NT2/D1 (cell line): Measurements from ENCODE around the gene EIF2AK2.

Experiments used
- SUZ12 ChIP-seq: IDR thresholded peaks from 2 replicates; pipeline ENCODE4 v1.6.1; 2011; ENCODE audit not compliant: insufficient read length, insufficient read depth; ENCODE audit errors: extremely low read depth
- ZNF274 ChIP-seq: IDR thresholded peaks from 2 replicates; pipeline ENCODE4 v1.6.1; 2011; ENCODE audit warnings: mild to moderate bottlenecking, low read depth, low read length

DNA sequence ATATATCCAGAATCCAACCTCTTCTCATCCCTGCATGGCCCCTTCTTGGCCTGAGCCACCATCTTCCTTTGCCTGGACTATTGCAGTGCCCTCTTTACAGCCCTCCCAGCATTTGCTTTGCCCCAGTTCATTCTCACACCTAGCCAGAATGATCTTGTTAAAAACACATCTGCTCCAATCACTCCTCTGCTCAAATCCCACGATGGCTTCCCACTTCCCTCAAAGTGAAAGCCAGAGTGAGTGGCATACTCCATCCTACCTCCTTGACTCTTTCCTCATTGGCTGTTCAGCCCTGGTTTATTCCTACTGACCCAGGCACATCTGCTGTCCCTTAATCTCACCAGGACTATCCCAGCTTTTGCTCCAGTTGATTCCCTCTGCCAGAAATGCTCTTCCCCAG, 17.0 kb upstream of the EIF2AK2 start:
- TF ChIP-seq ZNF274 (no peak), SUZ12 (no peak)
